B cell (primary cell): ENCODE measurements around the gene CLCN5.

ENCODE experiments used
- CTCF ChIP-seq: fragments of 200-600 bp; IDR thresholded peaks from one replicate; pipeline ENCODE4 v1.8.0; 2022; ENCODE audit warnings: antibody characterized with exemption, mild to moderate bottlenecking
- EZH2 ChIP-seq: IDR thresholded peaks from 2 replicates; pipeline ENCODE4 v1.6.1; 2012; ENCODE audit warnings: borderline replicate concordance, low read depth, mild to moderate bottlenecking, moderate library complexity, low read length; ENCODE audit not compliant: insufficient read depth, poor library complexity, severe bottlenecking

- no peak for TF ChIP-seq CTCF
- TF ChIP-seq EZH2: no peak
Observed at GRCh38 chrX:49996474-49996873, 74.1 kb downstream of the CLCN5 start.
